COR-L47 (cell line): Measurements from ENCODE around the gene GRWD1.
"Not testable (repeated sequence)": the region's sequence is repeated elsewhere in the genome, so short reads cannot be mapped to it uniquely, and the experiment has no call there.

Experiments
- DNase-seq: peaks from one replicate; lab custom pipeline; 2025; lab: John Stamatoyannopoulos, UW

GRWD1 gene

DNA sequence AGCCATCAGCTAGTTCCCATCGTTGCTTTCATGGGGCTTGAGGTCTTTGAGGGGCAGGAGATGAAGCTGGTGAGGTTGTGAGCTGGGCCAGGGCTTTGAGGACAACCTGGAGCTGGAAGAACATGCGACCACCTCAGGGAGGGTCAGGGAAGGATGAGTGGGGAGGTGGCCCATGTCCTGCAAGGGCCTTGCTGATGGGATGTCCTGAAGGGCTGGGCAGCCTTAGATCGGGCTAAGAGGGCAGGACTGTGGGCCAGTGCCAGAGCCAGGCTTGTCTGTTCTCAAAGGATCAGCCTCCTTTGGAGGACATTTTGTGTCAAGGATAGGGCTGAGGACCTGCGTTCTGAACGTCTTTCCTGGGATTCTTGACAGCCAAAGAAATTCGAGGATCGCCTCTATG is 33.9 kb downstream of the GRWD1 start:
- no peak for DNase-seq

DNA sequence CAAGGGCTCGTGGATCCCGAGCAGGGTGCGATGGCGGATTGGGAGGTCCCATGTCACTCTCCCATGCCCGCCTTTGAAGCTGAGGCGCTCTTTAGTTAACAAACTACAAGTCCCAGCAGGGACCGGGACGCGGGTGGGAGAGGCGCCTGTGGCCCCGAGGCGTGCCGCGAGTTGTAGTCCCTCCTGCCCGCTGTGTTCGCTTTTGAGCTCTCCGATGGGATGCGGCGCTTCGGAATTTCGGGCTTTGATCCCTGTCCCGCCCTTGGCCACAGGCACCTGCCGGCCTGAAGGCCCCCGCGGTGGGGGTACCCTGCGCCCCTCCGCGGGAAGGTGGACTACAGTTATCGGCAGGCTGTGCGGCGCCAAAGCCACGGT is 34.4 kb downstream of the GRWD1 start:
- no peak for DNase-seq

DNA sequence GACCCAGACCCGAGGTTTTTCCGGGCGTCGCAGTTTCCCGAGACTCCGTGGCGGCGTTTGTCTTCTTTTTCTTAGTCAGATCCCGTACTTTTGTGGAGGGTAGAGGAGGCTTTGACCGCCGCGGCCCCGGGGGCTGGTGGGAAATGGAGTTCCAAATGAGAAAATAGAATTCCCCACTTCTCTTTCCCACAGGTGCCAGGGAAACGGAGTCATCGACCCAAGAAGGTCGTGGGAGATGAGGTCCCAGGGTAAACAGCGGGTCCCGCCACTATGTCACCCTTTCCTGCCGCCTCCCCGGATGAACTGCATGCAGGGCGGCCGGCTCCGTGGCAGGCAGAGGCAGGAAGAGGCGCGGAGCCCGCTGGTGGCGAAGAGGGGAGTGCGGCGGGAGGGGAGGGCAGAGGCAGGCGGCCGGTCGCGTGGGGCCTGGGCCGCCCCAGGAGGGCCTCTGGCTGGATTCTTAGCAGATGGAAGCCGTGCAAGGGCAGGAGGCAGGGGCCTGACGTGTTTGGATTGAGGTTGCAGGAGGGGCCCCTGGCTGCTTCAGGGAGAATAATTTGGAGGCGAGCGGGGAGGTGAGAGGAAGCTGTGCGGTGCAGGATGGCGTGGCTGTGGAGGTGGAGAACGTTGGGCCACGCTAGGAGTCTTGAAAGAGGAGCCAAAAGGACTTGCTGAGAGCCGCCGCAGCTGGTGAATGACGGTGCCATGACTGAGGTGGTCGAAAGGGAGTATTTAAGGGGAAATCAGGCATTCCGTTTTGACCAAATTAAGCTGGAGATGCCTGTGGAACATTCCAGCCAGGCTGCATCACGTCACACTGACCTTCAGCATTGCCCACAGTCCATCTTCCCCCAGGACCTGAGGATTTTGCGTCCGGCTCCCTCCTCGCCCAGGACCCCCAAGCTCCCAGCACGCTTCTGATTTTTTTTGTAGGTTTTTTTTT is 35.0 kb downstream of the GRWD1 start:
- DNase-seq = no peak

- DNase-seq = no peak
Measured at GRCh38 chr19:48481846-48482639, 36.3 kb downstream of the GRWD1 start.

DNA sequence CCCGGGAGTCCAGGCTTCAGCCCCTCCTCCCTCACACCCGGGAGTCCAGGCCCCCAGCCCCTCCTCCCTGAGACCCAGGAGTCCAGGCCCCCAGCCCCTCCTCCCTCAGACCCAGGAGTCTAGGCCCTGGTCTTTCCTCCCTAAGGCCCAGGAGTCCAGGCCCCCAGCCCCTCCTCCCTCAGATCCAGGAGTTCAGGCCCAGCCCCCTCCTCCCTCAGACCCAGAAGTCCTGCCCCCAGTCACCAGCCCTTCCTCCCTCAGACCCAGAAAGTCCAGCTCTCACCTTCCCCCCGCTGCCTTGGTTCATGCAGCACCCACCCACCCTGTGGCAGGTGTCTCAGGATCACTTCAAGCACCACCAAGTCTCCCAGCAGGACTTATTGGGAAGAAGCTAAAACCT is 37.5 kb downstream of the GRWD1 start:
- DNase-seq = no peak

DNA sequence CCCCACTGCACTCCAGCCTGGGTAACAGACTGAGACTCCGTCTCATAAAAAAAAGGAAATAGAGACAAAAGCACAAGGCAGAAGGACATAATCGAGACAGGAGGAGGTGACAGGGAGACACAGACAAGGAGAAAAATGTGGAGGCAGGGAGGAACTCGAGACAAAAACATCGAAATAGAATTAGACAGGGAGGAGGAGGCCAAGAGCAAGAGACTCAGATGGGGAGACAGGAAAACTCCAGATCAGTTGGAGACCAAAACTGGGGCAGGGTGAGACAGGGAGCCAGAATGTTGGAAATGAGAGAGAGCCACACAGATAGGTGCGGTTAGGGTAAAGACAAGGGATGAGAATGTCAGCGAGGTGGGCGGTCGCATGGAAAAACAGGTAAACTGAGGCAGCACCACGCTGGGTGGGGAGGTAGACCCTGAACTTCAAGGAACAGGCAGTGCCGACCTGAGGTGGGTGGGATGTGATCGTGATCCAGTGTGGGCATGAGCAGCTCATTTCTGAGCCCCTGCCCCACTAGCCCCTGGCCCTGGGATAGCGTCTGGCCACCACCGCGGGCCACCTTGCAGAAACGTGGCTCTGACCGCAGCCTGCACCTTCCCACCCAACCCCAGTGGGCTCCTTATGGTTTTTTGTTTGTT is 38.6 kb downstream of the GRWD1 start:
- DNase-seq = no peak

DNA sequence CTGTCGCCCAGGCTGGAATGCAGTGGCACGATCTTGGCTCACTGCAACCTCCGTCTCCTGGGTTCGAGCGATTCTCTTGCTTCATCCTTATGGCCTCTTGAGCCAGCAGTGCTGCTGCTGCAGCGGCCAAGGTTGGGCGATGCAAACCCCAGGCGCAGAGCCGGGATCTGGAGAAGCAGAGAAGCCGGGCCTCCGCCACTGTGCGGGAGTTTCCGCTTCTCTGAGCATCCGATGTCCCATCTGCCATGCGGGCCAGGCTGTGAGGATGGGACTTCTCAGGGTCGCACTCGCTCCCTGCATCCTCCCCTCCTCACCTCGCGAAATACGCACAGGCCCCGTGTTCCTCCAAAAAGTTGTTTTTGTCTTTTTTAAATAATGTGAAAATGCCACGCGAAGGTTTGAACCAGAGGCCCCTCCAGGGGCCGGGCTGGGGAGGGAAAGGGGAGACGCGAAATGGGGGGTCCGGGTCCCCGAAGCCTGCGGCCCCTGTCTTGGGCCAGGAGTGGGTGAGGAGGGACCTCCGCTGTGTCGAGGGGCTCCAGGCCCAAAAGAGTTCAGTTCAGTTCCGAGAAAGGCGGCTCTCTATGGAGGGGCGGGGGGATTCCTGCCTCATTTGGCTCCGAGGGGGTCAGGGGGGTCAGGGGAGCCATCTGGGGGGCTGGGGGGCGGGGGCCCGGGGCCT is 39.3 kb downstream of the GRWD1 start:
- no peak for DNase-seq

GRCh38 chr19:48486706-48487105 is 40.9 kb downstream of the GRWD1 start:
- DNase-seq = not testable (repeated sequence)

DNA sequence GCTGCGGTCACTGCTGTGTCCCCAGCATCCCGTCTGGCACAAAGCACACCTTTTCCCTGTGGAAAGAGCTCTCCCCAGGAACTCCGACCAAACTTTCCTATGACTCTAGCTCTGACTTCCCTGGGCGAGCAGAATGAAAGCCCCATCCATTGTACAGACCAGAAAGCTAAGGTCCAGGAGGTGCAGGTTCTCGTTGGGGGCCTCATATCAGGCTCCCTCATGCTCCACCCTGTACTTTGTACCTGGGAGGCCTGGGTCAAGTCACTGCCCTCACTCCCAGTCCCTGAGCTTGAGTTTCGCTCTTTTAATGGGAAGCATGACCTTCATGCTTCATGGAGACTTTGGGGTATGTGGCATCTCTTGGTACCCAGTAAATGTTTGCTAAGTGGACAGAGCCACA is 41.8 kb downstream of the GRWD1 start:
- DNase-seq = no peak

DNA sequence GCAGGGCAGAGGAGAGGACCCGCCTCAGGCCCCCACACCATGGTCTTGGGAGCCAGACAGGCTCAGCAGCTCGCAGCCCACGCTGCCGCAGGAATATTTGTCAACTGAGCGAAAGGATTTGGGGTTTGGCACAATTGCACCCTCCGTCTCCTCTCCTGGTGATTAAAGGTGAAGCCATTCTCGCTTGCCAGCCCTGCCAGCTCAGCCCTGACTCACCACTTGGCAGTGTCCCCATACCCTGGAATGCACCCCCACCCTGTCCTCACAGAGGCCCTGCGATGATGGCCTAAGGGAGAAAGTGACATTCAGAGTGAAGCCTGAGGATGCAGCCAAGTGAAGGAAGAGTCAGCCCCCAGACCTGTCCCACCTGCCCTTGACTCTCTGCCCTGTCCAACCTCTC is 42.2 kb downstream of the GRWD1 start:
- DNase-seq = no peak

DNA sequence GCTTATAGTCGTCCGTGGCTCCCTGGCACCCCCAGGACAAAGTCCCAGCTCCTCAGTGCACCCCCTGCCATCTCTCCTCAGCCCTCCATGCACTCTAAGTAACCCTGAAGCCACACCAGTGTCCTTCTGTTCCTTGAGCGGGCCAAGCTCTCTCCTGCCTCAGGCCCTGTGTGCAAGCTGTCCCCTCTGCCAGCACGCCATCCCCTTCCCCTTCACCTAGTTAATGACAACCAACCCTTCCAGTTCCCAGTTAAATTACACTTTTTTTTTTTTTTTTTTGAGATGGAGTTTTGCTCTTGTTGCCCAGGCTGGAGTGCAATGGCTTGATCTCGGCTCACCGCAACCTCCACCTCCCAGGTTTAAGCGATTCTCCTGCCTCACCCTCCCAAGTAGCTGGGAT is 42.7 kb downstream of the GRWD1 start:
- DNase-seq = not testable (repeated sequence)

- peak; percentile 34 for DNase-seq
Measured at GRCh38 chr19:48489608-48490216, 43.9 kb downstream of the GRWD1 start.

- peak; percentile 39 for DNase-seq
Measured at GRCh38 chr19:48490981-48491792, 45.4 kb downstream of the GRWD1 start.

- DNase-seq = no peak
Measured at GRCh38 chr19:48491793-48492123, 46.0 kb downstream of the GRWD1 start.

DNA sequence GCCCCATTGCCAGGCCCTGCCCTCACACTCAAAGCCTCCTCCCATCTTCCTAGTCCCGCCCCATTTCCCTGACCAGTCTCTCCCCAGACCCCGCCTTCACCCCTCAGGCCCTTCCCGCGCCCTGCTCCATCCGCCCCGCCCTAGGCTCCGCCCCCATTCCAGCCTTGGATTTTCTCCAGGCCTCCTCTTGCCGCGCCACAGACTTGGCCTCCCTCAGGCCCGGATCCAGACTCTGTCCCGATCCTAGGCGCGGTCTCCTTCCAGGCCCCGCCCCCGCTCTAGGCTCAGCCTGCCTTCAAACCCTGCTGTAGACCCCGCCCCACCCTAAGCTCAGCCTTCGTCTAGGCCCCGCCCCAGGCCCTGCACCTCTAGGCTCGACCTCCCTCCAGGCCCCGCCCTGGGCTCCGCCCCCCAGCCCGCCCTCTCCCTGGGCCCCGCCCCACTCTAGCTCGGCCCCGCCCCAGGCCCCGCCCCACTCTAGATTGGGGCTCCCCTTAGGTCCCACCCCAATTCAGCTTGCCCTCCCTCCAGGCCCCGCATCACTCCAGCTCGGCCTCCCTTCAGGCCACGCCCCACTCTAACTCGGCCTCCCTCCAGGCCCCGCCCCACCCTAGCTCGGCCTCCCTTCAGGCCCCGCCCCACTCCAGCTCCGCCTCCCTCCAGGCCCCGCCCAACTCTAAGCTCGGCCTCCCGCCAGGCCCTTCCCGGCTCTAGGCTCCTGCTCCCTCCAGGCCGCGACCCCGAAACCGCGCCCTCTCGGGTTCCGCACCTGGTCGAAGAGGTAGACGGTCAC is 47.3 kb downstream of the GRWD1 start:
- no peak for DNase-seq

DNA sequence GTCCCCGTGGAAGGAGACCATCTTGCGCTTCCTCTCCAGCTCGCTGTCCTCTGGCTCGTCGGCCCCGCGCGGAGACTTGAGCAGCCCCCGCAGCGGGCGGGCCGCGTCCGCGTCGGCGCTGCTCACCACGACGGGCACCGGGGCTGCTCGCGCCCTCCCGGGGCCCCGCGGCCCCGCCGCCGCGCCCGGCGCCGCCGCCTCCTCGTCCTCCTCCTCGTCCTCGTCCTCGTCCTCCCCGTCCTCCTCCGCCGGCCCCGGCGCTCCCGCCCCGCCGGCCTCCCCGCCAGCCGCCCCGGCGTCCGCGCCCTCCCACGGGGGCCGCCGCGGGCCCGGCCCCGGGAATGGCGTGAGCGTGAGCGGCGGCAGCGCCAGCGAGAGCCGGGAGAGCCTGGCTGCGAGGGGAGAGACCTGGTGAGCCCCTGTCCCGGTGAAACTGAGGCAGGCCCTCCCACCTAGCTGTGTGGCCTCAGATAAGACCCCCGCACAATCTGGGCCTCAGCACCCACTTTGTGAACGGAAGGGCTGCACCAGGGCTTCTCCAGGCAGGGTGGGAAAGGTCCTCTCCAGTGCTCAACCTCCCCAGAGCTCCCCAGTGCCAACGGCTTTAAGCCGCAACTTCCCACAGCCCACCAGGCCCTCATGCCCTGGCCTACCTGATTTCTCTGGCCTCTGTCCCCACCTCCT is 48.1 kb downstream of the GRWD1 start:
- DNase-seq = no peak

DNA sequence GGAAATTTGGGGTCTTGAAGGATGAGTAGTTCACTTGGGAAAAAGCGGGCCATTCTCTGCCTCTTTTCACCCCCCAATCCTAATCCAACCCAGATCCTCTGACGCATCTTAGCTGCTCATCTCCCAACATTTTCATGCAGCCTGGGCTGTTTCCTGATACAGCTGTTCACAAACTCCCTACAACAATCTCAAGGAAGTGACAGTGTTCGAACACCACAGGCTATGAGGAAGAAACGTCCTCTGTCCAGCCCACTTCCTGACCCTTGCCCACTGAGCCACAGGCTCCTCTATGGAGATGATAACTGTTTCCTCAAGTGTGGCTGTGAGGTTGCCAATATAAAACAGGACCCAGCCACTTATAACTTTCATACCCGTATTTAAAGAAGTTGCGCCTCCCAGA is 49.6 kb downstream of the GRWD1 start:
- no peak for DNase-seq

- no peak for DNase-seq
Measured at GRCh38 chr19:48496959-48497727, 51.4 kb downstream of the GRWD1 start.
